Gastroesophageal sphincter (tissue), 4 donors: ENCODE data around the gene CTNNBL1. TPM values are rescaled to one million over a fixed set of nuclear protein-coding genes. Genes with fewer than 3 reads are reported as not detected.

ENCODE experiments used
- ATAC-seq: fragments of 150-250 bp; one replicate; pipeline ENCODE4 v1.9.1; 2016; ENCODE audit warnings: mild to moderate bottlenecking, moderate library complexity
- H3K27ac ChIP-seq, 4 donors: fragments of 200-600 bp; sonication (generic) in 3 of 4; 1 replicate in 3 of 4; 2 replicates in 1 of 4; pipeline ENCODE4 v1.5.1; 2016 to 2019
- H3K27me3 ChIP-seq: fragments of 200-600 bp; sonication (generic); one replicate; pipeline ENCODE4 v1.5.1; 2019
- H3K36me3 ChIP-seq, 2 donors: fragments of 200-600 bp; sonication (generic); one replicate each; pipeline ENCODE4 v1.5.1; 2019; ENCODE audit warnings: control low read depth in 1 of 2
- H3K4me1 ChIP-seq, 3 donors: fragments of 200-600 bp; sonication (generic); 1 replicate in 2 of 3; 2 replicates in 1 of 3; pipeline ENCODE4 v1.5.1; 2016 to 2019; ENCODE audit warnings: control low read depth in 2 of 3
- H3K4me3 ChIP-seq, 2 donors: fragments of 200-600 bp; sonication (generic); one replicate each; pipeline ENCODE4 v1.5.1; 2019; ENCODE audit warnings: mild to moderate bottlenecking in 1 of 2, moderate library complexity in 1 of 2
- H3K9me3 ChIP-seq, 3 donors: fragments of 200-600 bp; sonication (generic); one replicate each; pipeline ENCODE4 v1.5.1; 2017 to 2019; ENCODE audit warnings: control low read depth in 2 of 3
- CTCF ChIP-seq, 4 experiments: fragments of 200-600 bp in 2 of 4; fragments of 450-650 bp in 2 of 4; sonication (generic) in 1 of 4; IDR thresholded peaks; one replicate each; pipeline ENCODE4 v1.5.1; 2017 to 2019; ENCODE audit warnings: antibody characterized with exemption in 4 of 4, mild to moderate bottlenecking in 2 of 4, moderate library complexity in 2 of 4
- EP300 ChIP-seq: sonication (generic); formaldehyde crosslinking; IDR thresholded peaks from one replicate; pipeline ENCODE4 v1.6.1; 2017; ENCODE audit warnings: antibody characterized with exemption, mild to moderate bottlenecking
- POLR2A ChIP-seq, 2 donors: fragments of 450-650 bp; IDR thresholded peaks; one replicate each; pipeline ENCODE4 v1.6.1; 2017; ENCODE audit warnings: antibody characterized with exemption in 2 of 2, mild to moderate bottlenecking in 2 of 2, moderate library complexity in 1 of 2
- POLR2AphosphoS5 ChIP-seq: sonication (generic); formaldehyde crosslinking; IDR thresholded peaks from one replicate; pipeline ENCODE4 v1.6.1; 2017; ENCODE audit warnings: antibody characterized with exemption
- WGBS, 2 donors: methylation state at CpG; one replicate each; pipeline ENCODE4 v1.1.5; 2018; ENCODE audit warnings: low coverage in 1 of 2; 5-methylcytosine and 5-hydroxymethylcytosine counted together
- total RNA-seq, 4 donors: library from RNA; depleted of rRNA; stranded (reverse); fragments of >200 nt; gene quantifications; one replicate each; pipeline ENCODE4 v1.1.0, GENCODE V29; 2016

The CTNNBL1 gene
- total RNA-seq, 4 donors from 2014 or later: 43.8 to 58.4 (median 47.1) TPM

DNA sequence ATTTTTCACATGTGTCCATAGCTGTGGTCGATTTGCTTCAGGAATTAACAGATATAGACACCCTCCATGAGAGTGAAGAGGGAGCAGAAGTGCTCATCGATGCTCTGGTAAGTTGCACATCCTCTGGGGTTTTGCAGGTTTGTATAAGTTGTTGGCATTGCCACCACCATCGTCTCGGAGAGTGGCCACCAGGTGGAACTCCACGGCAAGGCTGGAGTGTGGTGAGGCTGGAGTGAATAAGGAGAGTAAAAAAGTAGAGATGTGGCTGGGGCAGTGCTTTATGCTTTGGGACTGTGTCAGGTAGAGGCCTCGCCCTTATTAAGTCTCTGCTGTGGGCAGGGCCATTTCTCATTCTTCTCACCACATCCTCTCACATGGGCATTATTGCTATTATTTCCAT, 63.7 kb downstream of the CTNNBL1 start:
- TF ChIP-seq CTCF (IDR thresholded peaks at IDR 0.05): no peak
- TF ChIP-seq EP300: no peak
- no peak for TF ChIP-seq POLR2A (IDR thresholded peaks at IDR 0.05)
- no peak for TF ChIP-seq POLR2AphosphoS5
- WGBS, 2 donors: 89 to 90% methylated on average over 4 to 5 of the region's 6 CpGs
- H3K9me3 ChIP-seq: no peaks in the 10 kb centered on the region
- no peaks in the 10 kb centered on the region for H3K27me3 ChIP-seq
- no peak for ATAC-seq
- H3K4me1 ChIP-seq: peaks cover 0 to 9% (median 0%) of the 10 kb centered on the region in 3 donors
- no peak overlapping the region for H3K4me3 ChIP-seq
- H3K27ac ChIP-seq: no peak overlapping the region
- peaks cover 3 to 46% of the 10 kb centered on the region in 2 donors for H3K36me3 ChIP-seq

DNA sequence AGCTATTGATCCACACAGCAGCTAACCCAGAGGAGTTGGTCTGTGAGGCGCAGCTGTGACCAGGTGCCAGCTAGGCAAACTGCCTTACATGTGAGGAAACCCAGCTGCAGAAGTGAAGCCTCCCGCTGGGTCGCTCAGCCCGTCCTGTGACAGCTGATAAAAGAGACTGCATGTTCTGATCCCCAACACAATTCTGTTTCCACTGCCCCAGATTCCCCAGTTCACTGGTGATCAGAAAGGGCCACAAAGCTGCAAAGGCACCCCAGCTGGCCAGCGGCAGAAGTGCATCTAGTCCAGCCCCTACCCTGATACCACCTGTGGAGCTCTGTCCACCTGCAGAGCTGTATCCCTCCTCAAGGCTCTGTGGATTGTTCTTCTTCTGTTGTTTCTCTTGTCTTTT, 64.5 kb downstream of the CTNNBL1 start:
- no peak overlapping the region for H3K4me3 ChIP-seq
- 100% methylated on average over 1 of the region's 5 CpGs; no CpG with 5 or more reads in 1 of the 2 donors for WGBS, 2 donors
- H3K9me3 ChIP-seq: no peaks in the 10 kb centered on the region
- peaks cover 3 to 50% of the 10 kb centered on the region in 2 donors for H3K36me3 ChIP-seq
- H3K27me3 ChIP-seq: no peaks in the 10 kb centered on the region
- TF ChIP-seq EP300 (no peak), POLR2AphosphoS5 (no peak), CTCF (IDR thresholded peaks at IDR 0.05) (no peak), POLR2A (IDR thresholded peaks at IDR 0.05) (no peak)
- H3K4me1 ChIP-seq: peaks cover 0 to 17% (median 3%) of the 10 kb centered on the region in 3 donors
- H3K27ac ChIP-seq: no peak overlapping the region
- ATAC-seq: no peak

DNA sequence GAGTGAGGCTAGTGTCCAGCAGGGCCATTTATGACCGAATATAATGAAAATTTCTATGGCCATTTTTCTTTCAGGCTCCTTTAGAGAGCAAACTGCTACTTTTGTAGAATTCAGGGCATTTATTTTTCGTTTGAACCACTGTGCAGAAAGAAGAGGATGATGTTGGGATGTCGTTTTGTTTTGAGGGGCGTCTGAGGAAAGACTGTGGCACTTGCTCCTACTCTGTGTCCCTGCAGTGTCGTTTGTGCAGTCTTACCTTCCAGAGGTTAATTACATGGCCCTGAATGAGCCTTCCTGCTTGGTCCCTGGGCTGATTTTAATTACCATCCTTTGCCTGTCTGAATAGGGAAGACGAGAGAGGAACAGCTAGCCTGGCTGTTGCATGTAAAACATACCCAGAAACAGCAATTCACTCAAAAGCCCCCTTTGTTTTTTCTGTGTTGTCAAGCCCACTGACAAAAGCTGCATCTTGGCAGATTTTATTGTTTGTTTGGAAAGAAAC, 65.3 kb downstream of the CTNNBL1 start:
- no peak for TF ChIP-seq POLR2AphosphoS5
- TF ChIP-seq CTCF (IDR thresholded peaks at IDR 0.05): no peak
- TF ChIP-seq EP300: no peak
- TF ChIP-seq POLR2A (IDR thresholded peaks at IDR 0.05): no peak
- H3K9me3 ChIP-seq: no peaks in the 10 kb centered on the region
- no peak overlapping the region for H3K4me3 ChIP-seq
- no peaks in the 10 kb centered on the region for H3K27me3 ChIP-seq
- peaks cover 3 to 50% of the 10 kb centered on the region in 2 donors for H3K36me3 ChIP-seq
- ATAC-seq: no peak
- peaks cover 0 to 17% (median 3%) of the 10 kb centered on the region in 3 donors for H3K4me1 ChIP-seq
- H3K27ac ChIP-seq: no peak overlapping the region
- 84 to 86% methylated on average over 6 of the region's 6 CpGs for WGBS, 2 donors

GRCh38 chr20:37759761-37760209, 66.0 kb downstream of the CTNNBL1 start:
- no peak overlapping the region for H3K4me3 ChIP-seq
- no peak overlapping the region for H3K27ac ChIP-seq
- peaks cover 3 to 54% of the 10 kb centered on the region in 2 donors for H3K36me3 ChIP-seq
- H3K27me3 ChIP-seq: no peaks in the 10 kb centered on the region
- no peak for ATAC-seq
- no peak for TF ChIP-seq CTCF (IDR thresholded peaks at IDR 0.05)
- no peak for TF ChIP-seq POLR2A (IDR thresholded peaks at IDR 0.05)
- no peak for TF ChIP-seq EP300
- WGBS, 2 donors: 93 to 97% methylated on average over 5 of the region's 5 CpGs
- peaks cover 0 to 17% (median 3%) of the 10 kb centered on the region in 3 donors for H3K4me1 ChIP-seq
- no peaks in the 10 kb centered on the region for H3K9me3 ChIP-seq

DNA sequence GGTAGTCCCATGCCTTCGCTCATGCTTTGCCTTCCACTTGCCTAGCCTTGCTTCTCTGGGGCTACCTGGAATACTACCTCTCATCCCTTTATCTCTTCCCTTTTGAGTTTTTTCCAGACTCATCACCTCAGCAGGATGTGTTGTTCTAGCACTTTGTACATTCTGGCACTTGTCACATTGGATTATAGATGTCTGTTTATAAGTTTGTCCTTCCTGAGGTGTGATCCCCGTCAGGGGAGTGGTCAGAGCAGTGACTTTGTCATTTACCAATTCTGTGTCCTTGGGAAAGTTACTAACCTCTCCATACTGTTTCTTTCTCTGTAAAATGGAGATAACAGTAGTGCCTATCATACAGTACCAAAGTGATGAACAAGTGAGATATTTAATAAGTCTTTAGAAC, 66.5 kb downstream of the CTNNBL1 start:
- ATAC-seq: no peak
- H3K27ac ChIP-seq: no peak overlapping the region
- 84 to 100% methylated on average over 2 of the region's 2 CpGs for WGBS, 2 donors

More for the DNA sequence above, 66.5 kb downstream of the CTNNBL1 start:
- Histone ChIP-seq H3K36me3 (peaks cover 3 to 59% of the 10 kb centered on the region in 2 donors), H3K4me1 (peaks cover 0 to 17% (median 3%) of the 10 kb centered on the region in 3 donors), H3K27me3 (no peaks in the 10 kb centered on the region), H3K4me3 (no peak overlapping the region), H3K9me3 (no peaks in the 10 kb centered on the region)
- no peak for TF ChIP-seq POLR2AphosphoS5
- TF ChIP-seq POLR2A (IDR thresholded peaks at IDR 0.05): no peak
- no peak for TF ChIP-seq CTCF (IDR thresholded peaks at IDR 0.05)
- no peak for TF ChIP-seq EP300
